HK-2 (cell line): ENCODE data around the gene CBLB.
"Not testable (repeated sequence)": the region's sequence is repeated elsewhere in the genome, so short reads cannot be mapped to it uniquely, and the experiment has no call there.

Experiments
- DNase-seq: peaks from one replicate; pipeline ENCODE4 v3.0.0-alpha.2; 2018; ENCODE audit not compliant: unreplicated experiment

CBLB gene

DNA sequence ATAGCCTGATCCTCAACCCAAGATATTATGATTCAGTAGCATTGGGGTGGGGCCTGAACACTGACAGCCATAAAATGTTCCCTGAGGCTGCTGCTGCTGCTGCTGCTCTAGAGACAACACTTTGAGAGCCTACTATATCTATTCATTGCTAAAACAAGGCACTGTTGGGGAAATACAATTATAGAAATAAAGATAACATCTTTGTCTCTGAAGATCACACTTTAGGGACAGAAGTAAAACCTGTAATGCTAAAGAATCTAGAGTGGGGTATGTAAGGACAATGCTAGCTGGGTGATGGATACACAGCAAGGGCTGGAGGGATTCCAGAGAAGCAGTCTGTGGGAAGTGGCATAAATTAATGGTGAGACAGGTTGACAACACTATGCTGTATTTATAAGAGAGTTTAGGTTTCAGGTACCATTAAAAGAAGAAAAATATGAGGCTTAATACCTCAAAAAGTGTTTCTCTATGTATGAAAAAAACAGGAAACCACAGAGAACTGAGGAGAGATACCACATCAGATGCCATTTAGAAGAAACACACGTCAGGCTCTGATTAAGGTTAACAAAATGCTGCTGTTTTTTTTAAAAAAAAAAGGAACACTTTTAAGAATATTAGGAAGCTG lies 115.9 kb downstream of the CBLB start:
- DNase-seq, result no peak

DNA sequence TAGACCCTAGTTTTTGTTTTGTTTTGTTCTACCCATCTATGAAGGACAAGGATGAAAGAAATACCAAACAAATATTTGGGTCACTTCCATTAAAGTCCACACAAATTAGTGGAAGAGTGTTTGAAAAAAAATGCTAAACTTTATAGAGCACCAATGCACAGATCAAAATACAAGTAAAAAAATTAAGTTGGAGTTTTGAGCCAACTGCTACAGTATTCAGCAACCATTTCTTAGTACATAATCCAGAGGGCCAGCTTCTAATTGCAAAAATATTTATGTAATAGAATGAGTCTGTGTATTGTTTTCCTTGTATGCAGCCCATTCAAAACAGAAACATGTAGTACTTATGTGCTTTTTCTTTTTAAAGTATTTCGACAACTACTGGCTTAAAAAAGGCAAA lies 121.1 kb downstream of the CBLB start:
- DNase-seq, result no peak

DNA sequence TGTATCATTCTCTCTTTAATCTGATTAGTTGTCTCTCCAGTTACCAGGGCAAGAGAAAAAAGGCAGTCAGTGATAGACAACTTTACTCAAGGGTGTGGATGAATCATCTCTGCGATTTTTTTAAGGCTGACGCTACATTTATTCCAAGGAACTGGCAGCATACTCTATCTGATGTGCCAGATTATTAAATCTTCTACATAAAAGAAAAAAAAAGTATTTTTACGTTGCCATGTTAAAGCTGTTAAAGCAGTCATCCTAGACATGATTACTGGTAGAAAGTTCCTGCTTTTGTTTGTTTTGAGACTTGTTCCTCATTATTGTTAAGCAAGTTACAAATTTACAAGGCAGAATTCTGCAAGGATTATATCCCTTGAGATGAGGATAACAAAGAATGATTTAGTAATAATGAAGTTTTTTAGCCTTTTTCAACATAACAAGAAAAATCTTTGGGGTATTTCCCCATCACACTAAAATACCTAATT lies 121.7 kb downstream of the CBLB start:
- no peak for DNase-seq

DNA sequence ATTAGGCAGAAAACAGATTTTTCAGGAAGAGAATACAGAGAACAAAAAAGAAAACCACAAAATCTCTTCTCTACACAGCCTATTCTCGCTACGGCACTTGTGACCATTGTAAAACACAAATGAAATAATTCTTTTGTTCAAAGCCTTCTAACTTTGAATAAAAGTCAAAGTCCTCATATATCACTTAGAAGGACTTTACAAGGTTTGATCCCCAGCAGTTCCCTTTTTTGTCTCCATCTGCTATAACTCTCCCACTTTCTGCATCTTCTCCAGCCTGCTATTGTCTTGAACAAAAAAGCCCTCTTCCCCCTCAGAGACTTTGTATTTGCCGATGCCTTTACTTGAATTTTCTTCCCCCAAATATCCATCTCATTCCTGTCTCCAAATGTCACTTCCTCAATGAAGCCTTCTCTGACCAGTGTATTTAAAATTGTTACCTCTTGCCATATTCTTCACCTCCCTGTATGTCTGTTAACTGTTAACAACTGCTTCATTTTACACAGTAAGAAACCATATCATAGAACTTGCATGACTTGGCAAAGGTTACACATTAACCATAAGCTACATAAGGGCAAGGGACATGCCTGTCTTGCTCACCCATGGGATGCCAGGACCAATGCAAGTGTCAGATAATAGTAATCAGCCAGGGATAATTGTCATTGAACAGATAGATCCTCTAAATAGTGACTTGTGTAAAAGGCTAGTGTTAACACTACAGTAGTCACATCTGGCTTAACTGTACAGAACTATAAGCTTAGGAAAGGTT lies 122.4 kb downstream of the CBLB start:
- no peak for DNase-seq

DNA sequence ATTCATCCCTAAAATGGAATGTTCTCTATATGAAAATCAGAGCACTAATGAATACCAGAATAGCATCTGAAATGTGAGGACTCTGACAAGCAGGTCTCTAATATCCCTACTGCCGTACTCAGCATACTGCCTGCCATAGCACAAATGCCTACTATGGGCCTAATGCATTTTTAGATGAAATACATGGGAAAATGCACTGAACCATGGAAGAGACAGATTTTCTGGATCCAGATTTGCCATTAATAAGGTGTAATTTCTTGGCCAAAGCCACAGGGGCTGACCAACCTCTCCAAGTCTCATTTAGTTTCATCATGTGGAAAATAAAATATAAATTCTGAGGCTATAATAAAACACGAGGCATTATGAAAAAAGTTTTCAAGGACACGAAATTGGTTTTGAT lies 123.8 kb downstream of the CBLB start:
- DNase-seq, result no peak

DNA sequence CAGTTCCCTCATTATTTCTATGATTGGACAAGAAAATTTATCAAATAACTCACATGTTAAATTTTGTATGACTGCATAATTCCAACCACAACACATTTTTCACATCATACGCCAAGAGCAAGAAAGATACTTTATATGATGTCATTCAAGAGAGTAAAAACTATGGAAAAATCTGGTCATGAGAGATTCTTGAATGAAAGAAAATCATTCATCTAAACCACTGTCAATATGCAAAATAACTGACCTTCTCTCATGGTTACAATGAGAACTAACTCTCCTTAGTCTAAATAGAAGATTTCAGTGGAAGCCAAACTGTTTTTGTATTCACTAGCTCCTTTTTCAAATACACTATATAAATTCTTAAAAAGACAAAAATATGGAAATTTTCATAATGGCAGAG lies 124.6 kb downstream of the CBLB start:
- no peak for DNase-seq

DNA sequence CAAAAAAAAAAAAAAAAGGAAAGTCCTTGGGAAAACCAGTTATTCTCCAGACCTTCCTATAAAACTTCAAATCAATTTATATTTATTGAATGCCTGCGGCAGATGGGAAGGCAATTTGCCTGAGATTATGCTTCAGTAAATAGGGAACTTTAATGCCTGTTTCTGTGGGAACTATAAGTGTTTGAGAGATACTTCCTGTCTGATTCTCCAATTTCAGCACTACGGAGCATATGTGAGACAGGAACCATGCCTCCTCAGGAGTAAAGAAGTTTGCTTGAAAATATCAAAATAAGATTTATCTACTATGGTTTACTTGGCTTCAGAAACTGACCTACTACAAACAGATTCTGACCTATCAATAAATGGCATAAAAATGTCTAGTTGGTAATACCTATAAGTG lies 135.5 kb downstream of the CBLB start:
- no peak for DNase-seq

DNA sequence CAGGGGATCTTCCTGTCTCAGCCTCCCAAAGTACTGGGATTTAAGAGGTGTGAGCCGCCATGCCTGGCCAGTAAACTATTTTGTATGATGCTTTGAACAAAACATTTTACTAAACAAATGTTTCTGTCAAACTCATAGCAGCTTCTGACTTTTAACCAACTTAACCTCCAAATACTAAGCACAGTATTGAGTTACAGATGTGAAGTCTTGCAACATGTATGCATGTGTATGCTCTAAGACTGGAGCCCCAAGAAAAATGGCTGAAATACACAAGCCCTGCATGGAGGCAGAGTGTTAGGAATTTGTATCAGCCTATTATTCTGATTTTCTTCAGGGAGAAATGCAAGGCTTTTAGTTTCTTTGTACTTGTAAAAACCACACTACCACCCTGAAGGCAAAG lies 137.1 kb downstream of the CBLB start:
- DNase-seq, result no peak

DNA sequence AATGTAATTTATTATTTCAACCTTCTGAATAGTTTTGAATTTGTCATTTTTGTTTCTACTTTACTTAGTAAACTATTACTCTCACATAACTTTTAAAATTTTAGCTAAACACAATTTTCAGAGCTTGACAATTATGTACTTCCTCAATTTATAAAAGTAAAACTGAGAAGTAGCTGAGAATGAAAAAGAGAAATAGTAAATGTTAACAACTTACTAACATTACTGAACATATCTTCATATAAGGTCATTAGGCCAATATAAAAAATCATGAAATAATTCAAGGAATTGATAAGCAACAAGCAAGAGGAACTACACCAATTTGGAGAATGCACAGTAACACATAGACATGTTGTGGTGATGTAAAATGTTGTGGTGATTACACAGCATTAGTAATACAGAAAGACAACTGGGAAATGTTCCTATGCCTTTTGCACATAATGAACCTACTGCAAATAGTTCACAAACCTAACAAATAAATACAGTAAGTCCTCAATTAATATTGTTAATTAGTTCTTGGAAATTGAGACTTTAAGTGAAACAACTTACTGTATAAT lies 137.9 kb downstream of the CBLB start:
- DNase-seq, result no peak

DNA sequence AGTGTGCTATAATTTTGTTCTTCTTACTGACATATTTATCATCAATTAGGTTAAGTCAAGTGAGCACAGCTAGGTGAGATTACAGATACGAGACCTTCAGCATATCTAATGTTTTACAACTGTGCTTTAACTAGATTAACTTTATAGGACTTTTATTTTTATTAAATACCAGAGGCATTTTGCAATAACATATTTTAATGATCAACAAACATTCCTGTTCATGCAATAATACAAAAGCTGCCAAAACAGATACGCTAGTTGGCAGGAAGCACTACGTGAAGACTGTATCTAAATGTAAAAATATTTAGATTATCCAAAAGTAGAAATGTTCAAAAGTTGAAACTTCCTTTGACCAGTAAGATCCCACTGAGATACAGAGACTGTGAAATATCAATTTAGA lies 139.1 kb downstream of the CBLB start:
- no peak for DNase-seq

DNA sequence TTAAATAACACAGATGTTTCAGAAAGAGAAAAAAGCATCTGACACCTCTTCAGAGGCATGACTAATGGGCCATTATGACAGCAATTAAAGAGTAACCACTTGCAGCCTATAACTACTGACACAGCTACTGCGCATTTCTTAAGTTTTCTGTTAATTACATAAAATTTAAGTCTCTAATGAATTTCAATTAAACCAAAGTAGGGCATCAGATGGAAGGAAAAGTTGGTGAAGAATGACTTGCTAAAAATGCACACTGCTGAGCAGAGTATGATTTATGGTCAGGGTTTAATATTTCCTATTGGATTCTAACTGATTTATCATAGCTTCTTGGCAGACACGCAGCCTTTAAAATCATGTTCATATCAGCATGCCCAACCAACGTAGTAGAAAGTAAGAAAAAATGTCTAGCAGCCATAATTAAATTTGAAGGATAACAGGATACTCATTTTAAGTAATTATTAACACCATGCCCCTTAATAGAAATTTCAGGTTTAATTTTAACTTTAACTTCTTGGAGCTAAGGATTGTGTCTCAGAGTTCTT lies 140.0 kb downstream of the CBLB start:
- no peak for DNase-seq

DNA sequence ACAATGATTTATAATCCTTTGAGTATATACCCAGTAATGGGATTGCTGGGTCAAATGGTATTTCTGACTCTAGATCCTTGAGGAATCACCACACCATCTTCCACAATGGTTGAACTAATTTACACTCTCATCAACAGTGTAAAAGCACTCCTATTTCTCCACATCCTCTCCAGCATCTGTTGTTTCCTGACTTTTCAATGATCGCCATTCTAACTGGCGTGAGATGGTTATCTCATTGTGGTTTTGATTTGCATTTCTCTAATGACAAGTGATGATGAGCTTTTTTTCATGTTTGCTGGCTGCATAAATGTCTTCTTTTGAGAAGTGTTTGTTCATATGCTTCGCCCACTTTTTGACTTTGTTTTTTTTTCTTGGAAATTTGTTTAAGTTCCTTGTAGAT lies 141.8 kb downstream of the CBLB start:
- DNase-seq, result not testable (repeated sequence)

DNA sequence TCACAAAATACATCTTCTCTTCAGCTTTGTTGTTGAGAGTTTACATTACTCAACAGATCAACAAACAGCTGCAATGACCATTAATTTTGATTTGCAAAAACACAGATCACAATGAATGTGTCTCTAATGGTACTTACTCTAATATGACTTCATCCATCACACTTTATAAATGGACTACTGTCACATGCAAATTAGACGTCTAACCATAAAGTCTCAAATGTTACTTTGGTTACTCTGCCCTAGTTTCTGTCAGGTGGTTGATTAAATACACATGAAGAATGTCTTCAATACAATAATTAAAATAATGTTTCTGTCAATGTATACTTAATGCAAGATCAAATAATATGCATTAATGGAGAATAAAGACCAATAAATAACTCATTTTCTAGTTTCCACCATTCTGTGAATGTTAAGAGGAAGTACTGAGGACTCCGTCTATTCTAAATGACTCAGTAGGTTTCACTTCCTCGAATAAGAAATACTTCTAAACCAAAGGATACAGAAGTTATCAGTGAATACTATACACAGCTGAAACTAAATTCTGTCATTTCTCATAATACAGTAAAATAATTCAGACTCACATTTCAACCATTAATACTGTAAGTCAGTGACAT lies 145.8 kb downstream of the CBLB start:
- no peak for DNase-seq

DNA sequence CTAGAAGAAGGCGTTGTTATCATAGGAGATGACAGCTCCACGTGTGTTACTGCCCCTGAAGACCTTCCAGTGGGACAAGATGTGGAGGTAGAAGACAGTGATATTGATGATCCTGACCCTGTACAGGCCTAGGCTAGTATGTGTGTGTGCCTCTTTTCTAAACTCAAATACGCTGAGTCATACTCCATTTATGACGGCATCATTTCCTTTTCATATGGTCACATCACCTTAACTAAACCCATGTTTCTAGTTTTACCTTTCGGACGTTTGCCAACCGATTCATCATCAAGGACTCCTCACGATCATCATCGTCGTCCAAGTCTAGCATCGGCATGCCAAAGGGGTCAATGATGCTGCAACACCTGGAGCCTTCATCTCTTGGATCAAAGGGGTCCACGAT lies 149.0 kb downstream of the CBLB start:
- no peak for DNase-seq

DNA sequence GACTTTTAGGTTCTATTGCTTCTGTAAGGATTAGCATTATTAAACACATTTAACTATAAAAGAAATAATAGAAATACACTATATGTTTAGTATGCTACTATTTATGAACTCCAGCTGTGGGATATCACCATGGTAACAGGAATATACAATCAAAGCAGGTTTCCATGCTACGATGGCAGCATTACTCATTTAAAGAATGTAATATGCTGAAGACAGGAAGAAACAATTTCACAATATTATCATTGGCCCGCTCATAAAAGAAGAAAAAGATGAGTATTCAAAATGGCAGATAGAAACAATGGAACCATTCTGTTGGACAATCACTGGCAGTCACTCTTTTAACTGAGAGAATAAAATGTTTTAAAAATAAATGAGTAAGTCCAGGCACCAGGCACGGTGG lies 153.4 kb downstream of the CBLB start:
- DNase-seq, result no peak

DNA sequence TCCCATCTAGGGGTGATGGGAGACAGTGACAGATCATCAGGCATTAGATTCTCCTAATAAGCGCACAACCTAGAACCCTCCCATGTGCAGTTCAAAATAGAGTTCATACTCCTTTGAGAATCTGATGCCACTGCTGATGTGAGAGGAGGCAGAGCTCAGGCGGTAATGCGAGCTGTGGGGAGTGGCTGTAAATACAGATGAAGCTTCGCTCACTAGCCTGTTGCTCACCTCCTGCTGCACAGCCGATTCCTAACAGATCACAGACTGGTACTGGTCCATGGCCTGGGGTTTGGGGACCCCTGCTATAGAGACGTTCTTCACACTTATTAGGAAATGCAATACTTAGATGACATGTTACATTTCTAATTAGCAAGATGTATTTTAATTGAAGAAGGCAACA lies 154.4 kb downstream of the CBLB start:
- no peak for DNase-seq

DNA sequence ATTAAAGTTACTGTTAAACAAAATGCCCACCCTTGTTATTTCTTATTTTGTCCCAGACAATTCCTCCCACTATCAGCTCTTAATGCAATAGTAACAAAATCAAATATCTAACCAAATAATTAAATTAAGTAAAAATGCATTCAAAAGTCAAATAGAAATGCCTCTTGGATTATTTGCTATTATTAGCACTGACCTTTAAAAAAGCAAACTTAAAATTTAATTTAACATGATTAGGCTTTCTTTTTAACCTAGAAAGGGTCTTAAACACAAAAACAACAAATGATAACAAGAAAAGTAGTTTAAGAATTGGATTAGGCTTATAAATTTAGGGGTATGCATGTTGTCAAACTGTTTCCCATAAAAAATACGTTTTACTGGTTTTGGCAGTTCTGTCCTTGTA lies 159.8 kb downstream of the CBLB start:
- no peak for DNase-seq

DNA sequence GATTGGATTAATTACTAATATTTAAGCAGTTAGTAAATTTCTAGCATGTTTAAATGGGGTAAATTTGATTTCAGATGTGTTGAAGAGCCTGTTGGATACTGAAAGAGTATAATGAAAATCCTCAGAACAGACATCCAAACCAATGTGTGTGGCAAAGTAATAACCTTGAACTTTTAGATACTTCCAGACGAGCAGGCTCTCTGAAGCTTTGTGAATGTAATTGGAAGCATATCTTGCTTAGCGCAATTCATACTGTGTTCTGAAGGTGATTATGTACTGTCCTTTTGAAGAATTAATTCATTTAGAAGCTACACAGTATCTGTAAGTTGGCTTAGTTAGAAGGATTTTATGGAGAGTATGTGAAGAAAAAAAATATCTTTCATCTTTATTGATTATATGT lies 161.8 kb downstream of the CBLB start:
- no peak for DNase-seq

DNA sequence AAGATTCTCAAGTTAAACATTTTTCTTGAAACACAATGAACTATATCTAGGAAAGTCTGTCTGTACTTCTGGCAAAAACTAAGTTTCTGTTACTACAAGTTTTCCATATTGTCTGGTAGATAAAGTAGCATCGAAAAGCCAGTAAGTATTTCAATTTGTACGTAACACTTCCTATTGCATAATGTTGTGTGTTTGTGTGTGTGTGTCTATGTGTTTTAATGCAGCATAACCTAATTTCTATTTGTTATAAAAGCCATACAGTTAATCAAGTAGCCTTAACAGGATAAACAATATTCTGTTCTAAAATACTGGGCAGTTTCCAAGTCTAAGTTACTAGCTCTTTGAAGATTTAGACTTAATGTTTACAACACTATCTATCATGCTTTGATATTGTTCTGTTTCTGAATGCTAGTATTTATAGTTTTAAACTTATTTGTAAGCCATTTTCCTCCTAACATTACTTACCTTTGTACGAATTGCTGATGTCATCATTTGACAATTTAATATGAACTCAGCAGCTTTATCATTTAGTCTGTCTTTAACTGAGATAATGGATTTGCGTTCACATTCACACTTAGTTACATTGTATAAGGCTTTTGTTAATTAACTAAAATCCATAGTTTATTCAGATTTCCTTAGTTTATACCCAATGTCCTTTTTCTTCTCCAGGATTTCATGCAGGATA lies 163.9 kb downstream of the CBLB start:
- no peak for DNase-seq

DNA sequence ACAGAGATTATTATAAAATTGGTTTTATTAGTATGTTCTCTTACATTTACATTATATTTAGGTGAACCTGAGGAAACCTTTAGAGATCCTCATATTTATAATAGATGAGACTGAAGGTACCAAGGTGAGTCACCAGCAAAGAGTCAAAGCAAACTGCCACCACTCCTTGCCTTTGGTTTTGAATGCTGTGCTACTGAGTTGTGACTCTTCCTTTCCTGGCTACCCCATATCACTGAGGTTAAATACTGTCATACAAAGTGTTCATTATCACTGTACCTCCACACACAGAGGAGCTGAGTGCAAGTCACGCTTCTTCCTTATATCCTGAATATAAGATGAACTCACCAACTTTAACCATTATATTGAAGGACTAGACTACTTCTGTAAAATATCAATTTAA lies 168.2 kb downstream of the CBLB start:
- DNase-seq, result no peak

DNA sequence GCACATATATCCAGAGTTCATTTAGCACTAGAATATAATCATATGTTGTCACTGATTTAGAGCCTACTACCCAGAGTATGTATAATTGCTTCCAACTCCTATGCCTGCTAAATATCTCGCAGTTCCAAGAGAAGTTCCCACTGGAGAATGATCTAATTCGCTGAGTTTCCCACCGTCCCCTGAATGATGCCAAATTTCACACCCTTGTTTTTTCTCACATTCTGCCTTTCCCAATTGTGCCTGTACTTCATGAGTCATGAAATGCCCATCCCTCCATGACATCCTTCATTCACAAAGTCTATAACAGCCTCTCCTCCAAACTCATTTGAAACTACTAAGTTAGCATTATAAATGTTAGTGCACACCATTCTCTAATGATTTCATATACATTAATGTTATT lies 177.2 kb downstream of the CBLB start:
- no peak for DNase-seq

DNA sequence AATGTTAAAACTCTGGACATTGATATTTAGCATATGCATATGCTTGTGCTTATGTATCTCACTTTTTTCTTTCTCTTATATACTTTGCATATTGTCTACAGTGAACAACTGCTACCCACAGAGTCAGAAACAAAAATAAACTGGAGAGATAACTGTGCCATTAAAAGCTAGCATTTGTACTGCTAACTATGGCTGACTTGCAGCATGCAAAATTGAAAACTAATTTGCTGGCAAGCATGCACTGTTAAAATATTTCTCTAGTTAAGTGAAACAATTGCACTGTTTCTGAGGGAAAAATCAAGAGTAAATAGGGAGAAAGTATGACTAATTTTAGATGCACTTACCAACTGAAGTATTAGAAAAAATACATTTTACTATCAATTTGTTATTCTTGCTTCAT lies 177.8 kb downstream of the CBLB start:
- no peak for DNase-seq
